Spleen (tissue), 11 donors: ENCODE results near the gene CCDC82. TPM values are rescaled to one million over a fixed set of nuclear protein-coding genes. Genes with fewer than 3 reads are reported as not detected.

Experiments used
- DNase-seq: peaks from one replicate; pipeline ENCODE4 v3.0.0-alpha.2; 2020
- H3K27ac ChIP-seq, 8 donors: fragments of 200-600 bp; sonication (generic) in 7 of 8; 1 replicate in 4 of 8; 2 replicates in 4 of 8; pipeline versions ENCODE4 v1.5.0 to v1.8.0; 2016 to 2021; ENCODE audit warnings: inconsistent platforms in 4 of 8, mild to moderate bottlenecking in 4 of 8, moderate library complexity in 1 of 8
- H3K27me3 ChIP-seq, 7 donors: fragments of 200-600 bp; sonication (generic) in 6 of 7; replicated peaks in 1 of 7; 1 replicate in 4 of 7; 2 replicates in 3 of 7; pipeline versions ENCODE4 v1.5.0 to v1.8.0; 2016 to 2021; ENCODE audit warnings: inconsistent platforms in 3 of 7, mild to moderate bottlenecking in 1 of 7
- H3K36me3 ChIP-seq, 6 donors: fragments of 200-600 bp; sonication (generic) in 5 of 6; 1 replicate in 4 of 6; 2 replicates in 2 of 6; pipeline versions ENCODE4 v1.5.0 to v1.8.0; 2016 to 2021; ENCODE audit warnings: inconsistent platforms in 2 of 6
- H3K4me1 ChIP-seq, 6 donors: fragments of 200-600 bp; sonication (generic) in 5 of 6; 1 replicate in 3 of 6; 2 replicates in 3 of 6; pipeline versions ENCODE4 v1.5.0 to v1.8.0; 2016 to 2021; ENCODE audit warnings: inconsistent platforms in 3 of 6
- H3K4me3 ChIP-seq, 8 donors: fragments of 200-600 bp; sonication (generic) in 7 of 8; 1 replicate in 4 of 8; 2 replicates in 4 of 8; pipeline versions ENCODE4 v1.5.0 to v1.8.0; 2016 to 2021; ENCODE audit warnings: inconsistent platforms in 4 of 8, mild to moderate bottlenecking in 4 of 8, moderate library complexity in 2 of 8
- H3K9me3 ChIP-seq, 8 donors: fragments of 200-600 bp; sonication (generic) in 7 of 8; 1 replicate in 4 of 8; 2 replicates in 4 of 8; pipeline versions ENCODE4 v1.5.0 to v1.8.0; 2016 to 2021; ENCODE audit warnings: inconsistent platforms in 4 of 8
- CTCF ChIP-seq, 11 experiments: fragments of 200-600 bp in 7 of 11; fragments of 450-650 bp in 4 of 11; sonication (generic) in 4 of 11; IDR thresholded peaks in 8 of 11; conservative IDR thresholded peaks in 3 of 11; 1 replicate in 7 of 11; 2 replicates in 4 of 11; pipeline versions ENCODE4 v1.4.0 to v1.8.0; 2016 to 2021; ENCODE audit warnings: antibody characterized with exemption in 11 of 11, inconsistent platforms in 4 of 11, mild to moderate bottlenecking in 1 of 11
- POLR2A ChIP-seq, 3 donors: fragments of 450-650 bp; IDR thresholded peaks; one replicate each; pipeline ENCODE4 v1.5.1; 2017; ENCODE audit warnings: antibody characterized with exemption in 3 of 3, mild to moderate bottlenecking in 1 of 3
- POLR2AphosphoS5 ChIP-seq, 3 donors: sonication (generic); formaldehyde crosslinking; IDR thresholded peaks; one replicate each; pipeline ENCODE4 v1.5.1; 2017; ENCODE audit warnings: antibody characterized with exemption in 3 of 3
- WGBS, 5 donors: extraction: QIAGEN DNeasy Blood & Tissue Kit in 3 of 5; methylation state at CpG; one replicate each; pipeline versions ENCODE4 v1.1.5 to v1.1.7; 2013 to 2018; 5-methylcytosine and 5-hydroxymethylcytosine counted together
- intact Hi-C: fragments of 100-400 bp; cut with DNase I; formaldehyde crosslinking; loops from one replicate; pipeline ENCODE4 v1.15.0; 2023; ENCODE audit warnings: low total_unique reads
- polyA plus RNA-seq, 3 donors: library from polyadenylated mRNA; stranded (reverse); fragments of 200-250 nt; gene quantifications; one replicate each; pipeline ENCODE4 v1.2.1, GENCODE V29; 2013
- total RNA-seq, 7 donors: library from RNA; depleted of rRNA in 3 of 7; stranded (reverse); fragments of >200 nt in 3 of 7; fragmentation: NEBNext Ultra II Directional in 4 of 7; extraction: Animal tissue kit (Norgen Biotek cat#: 25700) in 4 of 7; gene quantifications; one replicate each; pipeline versions ENCODE4 v1.1.0 to v1.2.1, GENCODE V29; 2016 to 2021
- donor health status: healthy with polysubstance abuse.
- donor health status: DM: no; HTN: no; CAD: no; lungs with moderate emphysema.
- donor health status: DM: no; HTN: no; CAD: no.
- donor health status: Bipolar disorder and iron deficiency.
- donor health status: healthy.
- donor health status: DM: no; HTN: no; CAD: no.
- donor health status: DM: yes; HTN: yes; CAD: no.

CCDC82 gene
- total and polyA plus RNA-seq, 10 donors: 21.4 to 59.8 (median 37.6) TPM

GRCh38 chr11:96390488-96390792, 728 bp upstream of the CCDC82 start:
- H3K27ac ChIP-seq: peak overlapping the region; percentile 83 to 96 (median 91)
- no peaks in the 10 kb centered on the region for H3K9me3 ChIP-seq
- no peaks in the 10 kb centered on the region for H3K27me3 ChIP-seq
- H3K4me1 ChIP-seq: peaks cover 8 to 77% (median 29%) of the 10 kb centered on the region in 6 donors
- intact Hi-C loops: no loop called here
- H3K4me3 ChIP-seq: peak overlapping the region; percentile 82 to 93 (median 90)
- TF ChIP-seq POLR2A (IDR thresholded peaks at IDR 0.05) (no peak), POLR2AphosphoS5 (IDR thresholded peaks at IDR 0.05) (no peak), CTCF (IDR thresholded peaks at IDR 0.05 in 8 of 11, conservative IDR thresholded peaks at IDR 0.05 in 3 of 11) (no peak)
- 11 to 25% (median 13%) methylated on average over 6 of the region's 6 CpGs for WGBS, 5 donors
- no peak for DNase-seq
- peaks cover 0 to 10% (median 0%) of the 10 kb centered on the region in 6 donors for H3K36me3 ChIP-seq

- H3K27ac ChIP-seq: peak overlapping the region; percentile 83 to 96 (median 91)
- WGBS, 5 donors: 0 to 1% (median 1%) methylated on average over 19 to 30 of the region's 30 CpGs
- peaks cover 0 to 18% (median 0%) of the 10 kb centered on the region in 6 donors for H3K36me3 ChIP-seq
- intact Hi-C loops: no loop called here
- H3K4me3 ChIP-seq: peak overlapping the region; percentile 82 to 93 (median 90)
- H3K4me1 ChIP-seq: peaks cover 8 to 77% (median 29%) of the 10 kb centered on the region in 6 donors
- DNase-seq: no peak
- H3K9me3 ChIP-seq: no peaks in the 10 kb centered on the region
- H3K27me3 ChIP-seq: no peaks in the 10 kb centered on the region
- TF ChIP-seq POLR2A (IDR thresholded peaks at IDR 0.05) (no peak), CTCF (IDR thresholded peaks at IDR 0.05 in 8 of 11, conservative IDR thresholded peaks at IDR 0.05 in 3 of 11) (no peak), POLR2AphosphoS5 (IDR thresholded peaks at IDR 0.05) (no peak)
These were observed 607 bp downstream of the CCDC82 start for GRCh38 chr11:96388891-96389719.

- 88 to 100% (median 95%) methylated on average over 2 of the region's 2 CpGs for WGBS, 5 donors
These were observed 4.5 kb downstream of the CCDC82 start for GRCh38 chr11:96385187-96385586.

More at GRCh38 chr11:96385187-96385586, 4.5 kb downstream of the CCDC82 start:
- Histone ChIP-seq H3K27me3 (no peaks in the 10 kb centered on the region), H3K9me3 (no peaks in the 10 kb centered on the region), H3K4me3 (no peak overlapping the region), H3K4me1 (peaks cover 8 to 41% (median 21%) of the 10 kb centered on the region in 6 donors), H3K36me3 (peaks cover 0 to 57% (median 25%) of the 10 kb centered on the region in 6 donors), H3K27ac (no peak overlapping the region)
- intact Hi-C loops: no loop called here
- TF ChIP-seq CTCF (IDR thresholded peaks at IDR 0.05 in 8 of 11, conservative IDR thresholded peaks at IDR 0.05 in 3 of 11) (no peak), POLR2A (IDR thresholded peaks at IDR 0.05) (no peak), POLR2AphosphoS5 (IDR thresholded peaks at IDR 0.05) (no peak)
- no peak for DNase-seq
